Vagina (tissue), 2 donors: ENCODE measurements around the gene ERC2.

Experiments used
- POLR2A ChIP-seq, 2 donors: fragments of 450-650 bp; IDR thresholded peaks; one replicate each; pipeline ENCODE4 v1.6.1; 2017; ENCODE audit warnings: antibody characterized with exemption in 2 of 2, mild to moderate bottlenecking in 2 of 2, moderate library complexity in 2 of 2
- POLR2AphosphoS5 ChIP-seq, 2 donors: sonication (generic); formaldehyde crosslinking; IDR thresholded peaks; one replicate each; pipeline ENCODE4 v1.9.0; 2017; ENCODE audit warnings: antibody characterized with exemption in 2 of 2, mild to moderate bottlenecking in 2 of 2, low read depth in 1 of 2; ENCODE audit not compliant: insufficient read depth in 1 of 2
- TF ChIP-seq, protein P1 (sequence below), 3 experiments: fragments of 450-650 bp in 2 of 3; fragments of 200-600 bp in 1 of 3; sonication (generic) in 1 of 3; IDR thresholded peaks; one replicate each; pipeline ENCODE4 v1.5.1; 2017 to 2019; ENCODE audit warnings: antibody characterized with exemption in 3 of 3, mild to moderate bottlenecking in 2 of 3, moderate library complexity in 2 of 3

DNA sequence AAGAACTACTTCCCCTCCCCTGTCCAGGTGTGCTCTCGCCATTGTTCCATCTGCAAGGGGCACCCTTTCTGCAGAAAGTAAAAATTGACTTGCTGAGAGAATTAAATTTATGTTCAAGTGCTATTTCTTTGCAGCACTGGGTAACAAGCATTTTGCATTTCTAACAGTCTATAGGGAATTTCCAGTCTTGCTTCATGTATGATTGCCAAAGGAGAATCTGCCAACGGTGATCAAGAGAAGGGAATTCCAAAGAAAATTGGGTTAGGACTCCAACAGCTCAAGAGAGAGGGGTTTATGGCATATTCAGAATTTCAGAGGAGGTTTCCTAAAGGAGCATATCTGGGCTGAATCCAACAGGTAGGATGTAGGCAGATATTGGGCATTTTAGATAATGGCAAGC is 844.5 kb downstream of the ERC2 start:
- TF ChIP-seq, protein P1, sequence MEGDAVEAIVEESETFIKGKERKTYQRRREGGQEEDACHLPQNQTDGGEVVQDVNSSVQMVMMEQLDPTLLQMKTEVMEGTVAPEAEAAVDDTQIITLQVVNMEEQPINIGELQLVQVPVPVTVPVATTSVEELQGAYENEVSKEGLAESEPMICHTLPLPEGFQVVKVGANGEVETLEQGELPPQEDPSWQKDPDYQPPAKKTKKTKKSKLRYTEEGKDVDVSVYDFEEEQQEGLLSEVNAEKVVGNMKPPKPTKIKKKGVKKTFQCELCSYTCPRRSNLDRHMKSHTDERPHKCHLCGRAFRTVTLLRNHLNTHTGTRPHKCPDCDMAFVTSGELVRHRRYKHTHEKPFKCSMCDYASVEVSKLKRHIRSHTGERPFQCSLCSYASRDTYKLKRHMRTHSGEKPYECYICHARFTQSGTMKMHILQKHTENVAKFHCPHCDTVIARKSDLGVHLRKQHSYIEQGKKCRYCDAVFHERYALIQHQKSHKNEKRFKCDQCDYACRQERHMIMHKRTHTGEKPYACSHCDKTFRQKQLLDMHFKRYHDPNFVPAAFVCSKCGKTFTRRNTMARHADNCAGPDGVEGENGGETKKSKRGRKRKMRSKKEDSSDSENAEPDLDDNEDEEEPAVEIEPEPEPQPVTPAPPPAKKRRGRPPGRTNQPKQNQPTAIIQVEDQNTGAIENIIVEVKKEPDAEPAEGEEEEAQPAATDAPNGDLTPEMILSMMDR (IDR thresholded peaks at IDR 0.05), result no peak
- TF ChIP-seq POLR2A (IDR thresholded peaks at IDR 0.05) (no peak), POLR2AphosphoS5 (IDR thresholded peaks at IDR 0.05; ENCODE audit: insufficient read depth in 1 of 2, low read depth in 1 of 2) (no peak)
